Ishikawa (cell line): ENCODE measurements around the gene WNT3A.

Experiments used
- CEBPB ChIP-seq: IDR thresholded peaks from 2 replicates; pipeline ENCODE4 v1.6.1; 2012
- CREB1 ChIP-seq: IDR thresholded peaks from 2 replicates; pipeline ENCODE4 v1.6.1; 2012; ENCODE audit warnings: low read depth
- EGR1 ChIP-seq: IDR thresholded peaks from 2 replicates; pipeline ENCODE4 v1.6.1; 2012
- EP300 ChIP-seq: IDR thresholded peaks from 2 replicates; pipeline ENCODE4 v1.6.1; 2012; ENCODE audit warnings: borderline replicate concordance
- FOXM1 ChIP-seq: IDR thresholded peaks from 2 replicates; pipeline ENCODE4 v1.6.1; 2012; ENCODE audit warnings: low read depth, borderline replicate concordance
- MAX ChIP-seq: IDR thresholded peaks from 2 replicates; pipeline ENCODE4 v1.6.1; 2012
- NFIC ChIP-seq: IDR thresholded peaks from 2 replicates; pipeline ENCODE4 v1.6.1; 2012
- RAD21 ChIP-seq: IDR thresholded peaks from 2 replicates; pipeline ENCODE4 v1.6.1; 2012; ENCODE audit warnings: low read depth
- REST ChIP-seq: IDR thresholded peaks from 2 replicates; pipeline ENCODE4 v1.6.1; 2012; ENCODE audit warnings: low read depth, mild to moderate bottlenecking
- TAF1 ChIP-seq: IDR thresholded peaks from 2 replicates; pipeline ENCODE4 v1.6.1; 2012; ENCODE audit warnings: low read depth, mild to moderate bottlenecking
- TCF12 ChIP-seq: IDR thresholded peaks from 2 replicates; pipeline ENCODE4 v1.6.1; 2012; ENCODE audit warnings: low read depth
- TEAD4 ChIP-seq: IDR thresholded peaks from 2 replicates; pipeline ENCODE4 v1.6.1; 2012
- USF1 ChIP-seq: IDR thresholded peaks from 2 replicates; pipeline ENCODE4 v1.6.1; 2012
- YY1 ChIP-seq: IDR thresholded peaks from 2 replicates; pipeline ENCODE4 v1.6.1; 2012; ENCODE audit warnings: low read depth
- ZBTB7A ChIP-seq: IDR thresholded peaks from 2 replicates; pipeline ENCODE4 v1.6.1; 2012; ENCODE audit warnings: low read depth

Gene WNT3A

GRCh38 chr1:228029281-228029680, 22.5 kb downstream of the WNT3A start:
- TF ChIP-seq EGR1 (no peak), REST (no peak), CEBPB (no peak), EP300 (no peak), FOXM1 (no peak), NFIC (no peak), MAX (no peak), TCF12 (no peak)

- no peak for TF ChIP-seq TCF12
- TF ChIP-seq TAF1, result no peak
- no peak for TF ChIP-seq MAX
- no peak for TF ChIP-seq REST
- no peak for TF ChIP-seq FOXM1
- no peak for TF ChIP-seq EGR1
These were observed 23.8 kb downstream of the WNT3A start for GRCh38 chr1:228030451-228031201.

- TF ChIP-seq EP300 (no peak), CEBPB (no peak), FOXM1 (no peak), MAX (no peak), USF1 (no peak), RAD21 (no peak), ZBTB7A (no peak), TAF1 (no peak), EGR1 (no peak), TEAD4 (no peak), NFIC (no peak), REST (no peak), TCF12 (no peak), YY1 (no peak), CREB1 (no peak)
These were observed 24.6 kb downstream of the WNT3A start for GRCh38 chr1:228031276-228031995.

GRCh38 chr1:228032041-228032440, 25.2 kb downstream of the WNT3A start:
- TF ChIP-seq YY1, result no peak
- TF ChIP-seq TEAD4, result no peak
- no peak for TF ChIP-seq CREB1
- no peak for TF ChIP-seq ZBTB7A
- TF ChIP-seq REST, result no peak
- no peak for TF ChIP-seq TAF1
- no peak for TF ChIP-seq EP300
- TF ChIP-seq TCF12, result no peak
